A673 (cell line): ENCODE data around the gene ARHGAP22.

Source experiments
- CTCF ChIP-seq: fragments of 300-800, 200-600 bp; sonication (generic); conservative IDR thresholded peaks from 2 replicates; pipeline ENCODE4 v1.5.1; 2017; ENCODE audit warnings: low read depth, mild to moderate bottlenecking, antibody characterized with exemption, low read length, moderate library complexity, mixed read lengths
- EZH2 ChIP-seq: fragments of 200-600 bp; sonication (generic); IDR thresholded peaks from 2 replicates; pipeline ENCODE4 v1.6.1; 2017; ENCODE audit warnings: borderline replicate concordance, low read depth, mild to moderate bottlenecking, mixed read lengths, antibody characterized with exemption, low read length; ENCODE audit not compliant: poor library complexity, severe bottlenecking

- TF ChIP-seq CTCF (no peak), EZH2 (no peak)
Measured at GRCh38 chr10:48602401-48603135, 2.3 kb downstream of the ARHGAP22 start.
